Stimulated activated naive CD8-positive, alpha-beta T cell treated with anti-CD3 and anti-CD28 coated beads, Interleukin-15, Interleukin-2, amounts not matched to agents 100 ng/mL and 50 ng/mL, for 24 hours (primary cell): Measurements from ENCODE around the gene IPP.
"Not testable (repeated sequence)": the region's sequence is repeated elsewhere in the genome, so short reads cannot be mapped to it uniquely, and the experiment has no call there.

Experiments
- H3K27ac Mint-ChIP-seq: one replicate; pipeline ENCODE4 v1.8.0; 2021; ENCODE audit warnings: mild to moderate bottlenecking, mixed read lengths
- H3K27me3 Mint-ChIP-seq: one replicate; pipeline ENCODE4 v1.8.0; 2021; ENCODE audit warnings: mixed read lengths
- H3K36me3 Mint-ChIP-seq: one replicate; pipeline ENCODE4 v1.8.0; 2021; ENCODE audit warnings: low read depth, mixed read lengths
- H3K4me1 Mint-ChIP-seq: one replicate; pipeline ENCODE4 v1.8.0; 2021; ENCODE audit warnings: low read depth, mixed read lengths
- H3K4me3 Mint-ChIP-seq: one replicate; pipeline ENCODE4 v1.8.0; 2021; ENCODE audit warnings: mild to moderate bottlenecking, mixed read lengths
- H3K9me3 Mint-ChIP-seq: one replicate; pipeline ENCODE4 v1.8.0; 2021; ENCODE audit warnings: mixed read lengths

IPP gene

DNA sequence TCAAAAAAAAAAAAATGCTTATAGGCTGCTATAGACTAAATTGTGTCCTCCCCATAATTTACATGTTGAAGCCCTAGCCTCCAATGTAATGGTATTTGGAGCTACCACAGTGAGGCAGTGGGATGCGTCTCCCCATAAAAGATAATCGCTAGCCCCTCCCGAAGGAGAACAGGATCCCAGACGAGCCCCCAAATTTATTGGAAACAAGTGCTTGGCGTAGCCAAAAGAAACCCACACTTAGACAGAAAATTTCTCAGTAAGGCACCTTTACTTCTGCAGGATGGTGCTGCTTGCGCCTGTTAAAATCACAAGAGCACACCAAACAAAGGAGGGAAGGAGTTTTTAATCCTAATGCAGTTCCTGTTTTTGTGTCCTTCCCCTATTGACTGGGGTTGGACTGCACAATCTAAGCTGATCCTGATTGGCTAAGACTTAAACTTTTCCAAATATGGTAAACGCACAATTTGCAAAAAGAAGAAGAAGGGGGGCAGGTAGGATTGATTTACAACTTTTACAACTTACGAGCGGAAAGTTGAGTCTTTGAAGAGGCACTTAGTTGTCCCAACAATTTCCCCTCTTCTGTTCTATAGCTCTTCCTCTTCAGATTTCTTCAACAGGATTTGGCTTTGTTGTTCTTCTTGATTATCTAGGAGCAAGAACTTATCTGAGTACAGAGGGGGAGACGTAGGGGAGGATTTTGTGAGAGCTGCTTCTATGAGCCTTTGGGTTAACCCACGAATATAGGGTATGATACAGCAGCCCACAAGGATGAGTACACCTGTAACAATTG, 3.0 kb upstream of the IPP start:
- H3K4me3 Mint-ChIP-seq, result no peak overlapping the region
- H3K36me3 Mint-ChIP-seq, result no peaks in the 10 kb centered on the region
- no peaks in the 10 kb centered on the region for H3K27me3 Mint-ChIP-seq

DNA sequence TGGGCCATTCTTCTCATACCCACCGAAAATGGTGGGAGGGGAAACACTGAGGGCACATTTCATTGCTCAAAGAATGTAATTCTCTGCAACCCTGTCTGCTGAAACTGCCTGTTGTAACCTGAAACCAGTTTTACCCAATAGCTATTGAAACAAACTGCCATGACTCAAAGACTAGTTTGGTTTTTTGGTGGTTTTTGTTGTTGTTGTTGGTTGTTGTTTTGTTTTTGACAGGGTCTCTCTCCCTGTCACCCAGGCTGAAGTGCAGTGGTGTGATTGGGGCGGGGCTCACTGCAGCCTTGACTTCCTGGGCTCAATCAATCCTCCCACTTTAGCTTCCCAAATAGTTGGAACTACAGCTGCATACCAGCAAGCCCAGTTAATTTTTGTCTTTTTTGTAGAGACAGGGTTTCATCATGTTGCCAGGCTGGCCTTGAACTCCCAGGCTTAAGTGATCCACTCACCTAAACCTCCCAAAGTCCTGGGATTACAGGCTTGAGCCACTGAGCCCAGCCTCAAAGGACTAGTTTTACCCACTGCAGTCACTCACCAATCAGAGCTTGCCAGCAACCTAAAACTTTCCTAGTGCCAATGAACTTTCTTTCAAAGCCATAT, 2.1 kb upstream of the IPP start:
- H3K4me3 Mint-ChIP-seq, result no peak overlapping the region
- no peak overlapping the region for H3K27ac Mint-ChIP-seq
- H3K36me3 Mint-ChIP-seq, result no peaks in the 10 kb centered on the region
- no peaks in the 10 kb centered on the region for H3K9me3 Mint-ChIP-seq
- peaks cover 27% of the 10 kb centered on the region for H3K4me1 Mint-ChIP-seq
- H3K27me3 Mint-ChIP-seq, result no peaks in the 10 kb centered on the region

More for the DNA sequence above, 3.0 kb upstream of the IPP start:
- Mint-ChIP-seq H3K9me3 (no peaks in the 10 kb centered on the region), H3K27ac (no peak overlapping the region), H3K4me1 (peaks cover 23% of the 10 kb centered on the region)

DNA sequence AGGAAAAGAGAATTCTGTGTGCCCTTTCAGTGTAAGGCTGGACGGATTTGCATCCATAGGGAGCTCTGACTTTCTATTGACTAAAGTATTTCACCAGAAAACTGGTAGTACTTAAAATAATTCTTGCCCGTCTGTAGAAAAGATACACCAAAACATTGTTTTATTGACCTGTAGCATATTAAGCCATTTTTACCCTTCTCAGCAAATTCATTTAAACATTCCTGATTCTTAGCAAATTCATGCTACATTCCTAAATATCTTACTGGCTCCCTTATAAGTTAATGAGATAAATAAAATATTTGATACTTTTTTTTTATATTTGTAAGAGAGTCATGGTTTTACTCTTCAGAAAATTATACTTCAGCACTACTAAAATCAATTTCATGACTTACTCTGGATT, 1.6 kb upstream of the IPP start:
- Mint-ChIP-seq H3K27ac (peak overlapping the region; percentile 79), H3K4me3 (peak overlapping the region; percentile 54), H3K4me1 (peaks cover 31% of the 10 kb centered on the region), H3K9me3 (no peaks in the 10 kb centered on the region), H3K27me3 (no peaks in the 10 kb centered on the region), H3K36me3 (no peaks in the 10 kb centered on the region)

DNA sequence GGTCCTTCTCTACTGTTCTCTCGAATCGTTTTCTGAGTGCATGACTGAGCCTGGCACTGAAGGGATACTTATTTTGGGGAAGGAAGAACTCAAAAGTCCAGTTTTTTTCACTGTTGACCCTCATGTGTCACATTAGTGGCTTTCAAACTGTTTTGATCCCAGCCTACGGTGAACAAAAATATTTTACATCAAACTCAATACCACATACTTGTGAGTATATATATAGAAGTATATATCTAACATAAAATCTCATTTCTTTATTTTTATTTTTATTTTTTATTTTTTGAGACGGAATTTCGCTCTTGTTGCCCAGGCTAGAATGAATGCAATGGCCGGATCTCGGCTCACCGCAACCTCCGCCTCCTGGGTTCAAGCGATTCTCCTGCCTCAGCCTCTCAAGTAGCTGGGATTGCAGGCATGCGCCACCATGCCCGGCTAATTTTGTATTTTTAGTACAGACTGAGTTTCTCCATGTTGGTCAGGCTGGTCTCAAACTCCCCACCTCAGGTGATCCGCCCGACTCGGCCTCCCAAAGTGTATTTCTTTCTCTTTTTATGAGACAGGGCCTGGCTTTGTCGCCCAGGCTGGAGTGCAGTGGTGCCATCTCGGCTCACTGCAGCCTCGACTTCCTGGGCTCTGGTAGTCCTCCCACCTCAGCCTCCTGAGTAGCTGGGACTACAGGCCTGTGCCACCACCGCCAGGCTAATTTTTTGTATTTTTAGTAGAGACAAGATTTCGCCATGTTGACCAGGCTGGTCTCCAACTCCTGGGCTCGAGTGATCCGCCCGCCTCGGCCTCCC, 786 bp upstream of the IPP start:
- H3K27me3 Mint-ChIP-seq, H3K9me3 Mint-ChIP-seq, H3K36me3 Mint-ChIP-seq: not testable (repeated sequence)
- H3K4me1 Mint-ChIP-seq, result peaks cover 31% of the 10 kb centered on the region
- H3K4me3 Mint-ChIP-seq, result peak overlapping the region; percentile 100
- H3K27ac Mint-ChIP-seq, result peak overlapping the region; percentile 100

DNA sequence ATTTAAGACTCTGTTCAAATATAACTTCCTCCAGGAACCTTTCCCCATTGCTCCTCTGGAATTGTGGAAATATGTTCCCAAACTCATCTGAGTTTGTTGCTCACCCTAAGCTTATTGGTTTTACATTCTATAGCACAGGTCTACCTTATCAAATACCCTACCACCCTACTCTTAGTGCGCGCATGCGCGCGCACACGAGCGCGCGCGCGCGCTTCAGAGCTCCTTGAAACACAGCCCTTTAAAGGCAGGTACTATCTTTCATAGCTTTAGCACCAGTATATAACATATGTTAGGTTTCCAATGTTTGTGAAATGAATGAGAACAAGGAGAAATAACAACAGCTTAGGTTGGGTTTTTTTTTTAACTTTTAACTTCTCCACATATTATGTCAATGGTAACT, 3.5 kb downstream of the IPP start:
- Mint-ChIP-seq H3K36me3 (peaks cover 12% of the 10 kb centered on the region), H3K4me3 (no peak overlapping the region), H3K9me3 (no peaks in the 10 kb centered on the region), H3K27me3 (no peaks in the 10 kb centered on the region), H3K27ac (no peak overlapping the region), H3K4me1 (peaks cover 30% of the 10 kb centered on the region)

DNA sequence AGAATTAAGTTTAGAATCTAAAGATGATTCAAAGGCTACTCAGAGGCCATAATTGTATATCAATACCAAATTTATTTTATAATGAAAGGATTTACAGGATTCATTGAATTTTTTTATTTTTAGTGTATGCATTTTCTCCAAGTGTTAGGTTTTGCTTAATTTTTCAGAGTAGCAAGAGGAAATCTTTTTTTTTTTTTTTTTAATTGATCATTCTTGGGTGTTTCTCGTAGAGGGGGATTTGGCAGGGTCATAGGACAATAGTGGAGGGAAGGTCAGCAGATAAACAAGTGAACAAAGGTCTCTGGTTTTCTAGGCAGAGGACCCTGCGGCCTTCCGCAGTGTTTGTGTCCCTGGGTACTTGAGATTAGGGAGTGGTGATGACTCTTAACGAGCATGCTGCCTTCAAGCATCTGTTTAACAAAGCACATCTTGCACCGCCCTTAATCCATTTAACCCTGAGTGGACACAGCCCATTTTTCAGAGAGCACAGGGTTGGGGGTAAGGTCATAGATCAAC, 10.8 kb downstream of the IPP start:
- not testable (repeated sequence) for H3K27me3 Mint-ChIP-seq, H3K27ac Mint-ChIP-seq, H3K9me3 Mint-ChIP-seq, H3K4me3 Mint-ChIP-seq, H3K4me1 Mint-ChIP-seq
- H3K36me3 Mint-ChIP-seq, result peaks cover 24% of the 10 kb centered on the region

DNA sequence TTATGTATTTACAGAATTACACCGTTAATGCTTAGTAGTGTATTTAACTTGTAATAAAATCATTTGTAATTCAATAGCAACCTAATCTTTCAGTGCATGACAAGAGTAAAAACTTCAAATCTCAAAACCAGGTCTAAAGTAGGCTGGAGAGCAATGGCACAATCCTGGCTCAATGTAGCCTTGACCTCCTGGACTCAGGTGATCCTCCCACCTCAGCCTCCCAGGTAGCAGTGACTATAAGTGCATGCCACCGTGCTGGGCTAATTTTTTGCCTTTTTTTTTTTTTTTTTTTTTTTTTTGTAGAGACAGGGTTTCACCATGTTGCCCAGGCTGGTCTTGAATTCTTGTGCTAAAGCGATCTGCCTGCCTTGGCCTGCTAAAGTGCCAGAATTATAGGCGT, 11.3 kb downstream of the IPP start:
- no peaks in the 10 kb centered on the region for H3K9me3 Mint-ChIP-seq
- no peak overlapping the region for H3K4me3 Mint-ChIP-seq

DNA sequence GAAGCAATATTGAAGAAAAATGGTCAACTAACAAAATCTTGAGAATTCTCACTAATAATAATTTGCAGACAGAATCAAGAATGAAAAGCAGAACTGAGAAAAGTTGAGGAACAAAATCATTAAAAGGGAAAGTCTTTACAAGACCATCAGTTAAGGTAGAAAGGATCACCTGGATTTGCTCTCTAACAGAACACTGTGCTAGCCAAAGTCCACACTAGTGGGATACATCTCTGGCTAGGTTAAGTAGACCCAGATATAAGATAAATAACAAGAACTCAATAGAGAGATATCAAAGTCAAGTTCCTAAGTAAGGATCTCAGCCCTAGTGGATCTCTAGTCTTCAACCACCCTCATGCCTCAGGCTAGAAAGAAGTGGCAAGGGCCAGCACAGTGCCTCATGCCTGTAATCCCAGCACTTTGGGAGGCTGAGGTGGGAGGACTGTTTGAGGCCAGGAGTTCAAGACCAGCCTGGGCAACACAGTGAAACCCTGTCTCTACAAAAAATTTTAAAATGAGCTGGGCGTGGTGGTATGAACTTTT, 19.6 kb downstream of the IPP start:
- no peaks in the 10 kb centered on the region for H3K27me3 Mint-ChIP-seq
- no peaks in the 10 kb centered on the region for H3K9me3 Mint-ChIP-seq
- H3K27ac Mint-ChIP-seq, result no peak overlapping the region
- peaks cover 5% of the 10 kb centered on the region for H3K4me1 Mint-ChIP-seq
- no peak overlapping the region for H3K4me3 Mint-ChIP-seq
- peaks cover 9% of the 10 kb centered on the region for H3K36me3 Mint-ChIP-seq

More for the DNA sequence above, 11.3 kb downstream of the IPP start:
- no peak overlapping the region for H3K27ac Mint-ChIP-seq
- H3K27me3 Mint-ChIP-seq, result no peaks in the 10 kb centered on the region
- H3K36me3 Mint-ChIP-seq, result peaks cover 24% of the 10 kb centered on the region
- no peaks in the 10 kb centered on the region for H3K4me1 Mint-ChIP-seq

DNA sequence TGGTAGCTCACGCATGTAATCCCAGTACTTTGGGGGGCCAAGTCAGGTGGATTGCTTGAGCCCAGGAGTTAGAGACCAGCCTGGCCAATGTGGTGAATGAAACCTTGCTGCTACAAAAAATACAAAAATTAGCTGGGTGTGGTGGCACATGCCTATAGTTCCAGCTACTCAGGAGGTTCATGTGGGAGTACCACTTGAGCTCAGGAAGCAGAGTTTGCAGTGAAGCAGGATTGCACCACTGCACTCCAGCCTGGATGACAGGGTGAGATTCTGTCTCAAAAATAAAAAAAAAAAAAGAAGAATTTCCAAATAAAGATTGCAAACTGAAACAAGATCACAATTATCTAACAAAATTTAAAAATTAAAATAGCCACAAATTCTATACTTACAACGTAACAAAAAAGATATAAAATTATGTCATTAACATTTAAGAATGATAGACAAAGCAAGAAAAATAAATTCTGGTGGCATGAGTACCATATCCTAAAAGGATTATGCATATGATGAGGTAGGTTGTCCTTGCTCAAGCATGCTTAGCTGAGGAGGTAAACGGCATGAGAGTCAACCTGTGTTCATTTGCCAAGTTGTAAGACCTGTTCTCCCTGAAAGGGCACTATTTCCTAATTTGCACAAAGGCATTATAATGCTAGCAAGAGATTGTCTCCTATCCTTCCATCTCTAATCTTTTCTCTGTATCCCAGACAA, 20.2 kb downstream of the IPP start:
- Mint-ChIP-seq H3K27me3 (no peaks in the 10 kb centered on the region), H3K9me3 (no peaks in the 10 kb centered on the region), H3K36me3 (peaks cover 9% of the 10 kb centered on the region), H3K27ac (no peak overlapping the region), H3K4me3 (no peak overlapping the region), H3K4me1 (peaks cover 5% of the 10 kb centered on the region)

DNA sequence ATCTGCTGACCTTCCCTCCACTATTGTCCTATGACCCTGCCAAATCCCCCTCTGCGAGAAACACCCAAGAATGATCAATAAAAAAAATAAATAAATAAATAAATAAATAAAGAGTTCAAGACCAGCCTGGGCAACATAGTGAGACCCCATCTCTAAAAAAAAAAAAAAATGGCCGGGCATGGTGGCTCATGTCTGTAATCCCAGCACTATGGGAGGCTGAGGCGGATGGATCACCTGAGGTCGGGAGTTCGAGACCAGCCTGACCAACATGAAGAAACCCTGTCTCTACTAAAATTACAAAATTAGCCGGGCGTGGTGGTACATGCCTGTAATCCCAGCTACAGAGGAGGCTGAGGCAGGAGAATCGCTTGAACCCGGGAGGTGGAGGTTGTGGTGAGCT, 24.4 kb downstream of the IPP start:
- not testable (repeated sequence) for H3K4me1 Mint-ChIP-seq, H3K9me3 Mint-ChIP-seq, H3K27me3 Mint-ChIP-seq, H3K4me3 Mint-ChIP-seq, H3K27ac Mint-ChIP-seq
- H3K36me3 Mint-ChIP-seq, result peaks cover 15% of the 10 kb centered on the region

DNA sequence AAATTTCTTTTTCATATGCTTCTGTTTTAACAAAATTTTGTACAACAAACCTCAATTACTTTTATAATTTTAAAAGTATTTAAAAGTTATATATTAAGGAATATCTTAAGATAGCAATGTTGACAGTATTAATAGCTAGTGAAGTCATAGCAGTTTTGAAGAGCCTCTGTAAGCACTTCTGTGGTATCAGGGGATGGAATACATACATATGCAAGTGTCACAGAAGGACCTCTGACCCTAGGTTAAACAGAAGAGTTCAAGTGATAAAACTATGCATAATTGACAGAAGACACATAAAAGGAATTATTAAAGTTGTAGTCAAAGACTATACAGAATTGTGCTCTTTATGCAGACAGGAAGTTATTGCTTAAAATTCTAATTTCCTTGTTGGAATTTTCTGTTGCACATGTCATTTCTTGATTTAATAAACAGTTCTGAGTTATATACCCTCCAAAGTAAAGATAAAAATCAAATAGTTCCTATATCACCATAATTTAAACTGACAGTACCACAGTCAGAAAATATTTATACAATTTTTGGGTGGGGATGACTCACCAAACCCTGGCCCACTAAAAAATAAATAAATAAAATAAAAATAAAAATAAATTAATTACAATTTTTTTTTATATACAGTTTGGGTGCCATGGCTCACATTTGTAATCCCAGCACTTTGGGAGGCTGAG, 27.1 kb downstream of the IPP start:
- Mint-ChIP-seq H3K27ac (no peak overlapping the region), H3K36me3 (peaks cover 11% of the 10 kb centered on the region), H3K9me3 (no peaks in the 10 kb centered on the region), H3K4me3 (no peak overlapping the region), H3K4me1 (no peaks in the 10 kb centered on the region), H3K27me3 (no peaks in the 10 kb centered on the region)

DNA sequence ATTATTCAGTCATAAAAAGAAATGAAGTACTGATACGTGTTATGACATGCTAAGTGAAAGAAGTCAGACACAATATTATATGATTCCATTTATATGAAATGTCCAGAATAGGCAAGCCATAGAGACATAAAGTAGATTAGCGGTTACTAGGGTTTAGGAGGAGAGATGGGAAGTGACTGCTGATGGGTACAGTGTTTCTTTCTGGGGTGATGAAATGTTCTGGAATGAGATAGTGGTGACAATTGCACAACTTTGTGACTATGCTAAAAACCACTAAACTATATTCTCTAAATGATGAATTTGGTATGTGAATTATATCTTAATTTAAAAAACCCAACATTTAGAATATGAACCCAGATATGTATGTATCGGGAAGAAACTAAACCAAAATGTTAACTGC, 27.6 kb downstream of the IPP start:
- Mint-ChIP-seq H3K4me1 (no peaks in the 10 kb centered on the region), H3K27me3 (no peaks in the 10 kb centered on the region), H3K9me3 (no peaks in the 10 kb centered on the region), H3K4me3 (no peak overlapping the region), H3K36me3 (peaks cover 11% of the 10 kb centered on the region), H3K27ac (no peak overlapping the region)

DNA sequence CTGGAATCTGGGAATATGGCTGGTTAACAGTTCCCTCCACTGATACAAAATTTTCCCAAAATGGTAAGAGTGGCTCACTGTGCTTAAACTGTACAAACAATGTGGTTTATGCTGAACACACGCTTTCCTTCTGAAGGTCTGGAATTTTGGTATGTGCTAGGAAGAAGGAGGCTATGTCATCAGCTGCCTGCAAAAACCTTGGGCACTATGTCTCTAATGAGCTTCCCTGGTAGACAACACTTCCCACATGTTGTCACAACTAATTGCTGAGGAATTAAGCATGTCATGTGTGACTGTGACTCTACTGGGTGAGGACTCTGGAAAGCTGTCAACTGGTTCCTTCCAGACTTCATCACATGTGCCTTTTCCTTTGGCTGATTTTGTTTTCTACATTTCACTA, 29.2 kb downstream of the IPP start:
- Mint-ChIP-seq H3K27me3 (no peaks in the 10 kb centered on the region), H3K4me3 (no peak overlapping the region), H3K27ac (no peak overlapping the region), H3K36me3 (peaks cover 5% of the 10 kb centered on the region), H3K9me3 (no peaks in the 10 kb centered on the region), H3K4me1 (no peaks in the 10 kb centered on the region)

DNA sequence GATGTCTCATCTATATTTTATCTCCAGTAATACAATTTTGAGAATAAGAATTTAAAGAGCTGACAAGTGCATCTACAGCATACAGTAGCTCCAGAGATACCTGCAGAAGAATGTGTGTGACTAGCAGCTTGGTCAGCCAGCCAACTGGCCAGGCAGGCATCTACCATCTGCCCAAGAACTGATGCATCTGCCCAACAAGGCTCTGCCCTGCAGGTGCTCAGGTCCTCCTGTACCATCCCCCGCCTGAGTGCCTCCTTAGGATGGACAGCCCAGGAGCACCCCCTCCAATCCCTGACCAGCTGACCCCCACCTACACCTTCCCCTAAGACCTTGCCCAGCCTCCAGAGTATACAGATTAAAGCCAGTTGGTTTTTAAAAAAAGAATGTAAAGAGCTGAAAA, 32.2 kb downstream of the IPP start:
- Mint-ChIP-seq H3K27ac (no peak overlapping the region), H3K4me3 (no peak overlapping the region), H3K4me1 (no peaks in the 10 kb centered on the region), H3K27me3 (no peaks in the 10 kb centered on the region), H3K9me3 (no peaks in the 10 kb centered on the region), H3K36me3 (peaks cover 26% of the 10 kb centered on the region)
